ENCODE data around the gene SNX27. TPM values are rescaled to one million over a fixed set of nuclear protein-coding genes. Genes with fewer than 3 reads are reported as not detected.

SNX27 gene
- polyA plus RNA-seq, 3 donors, result 40.1 to 57.1 (median 47.6) TPM

GRCh38 chr1:151716771-151717631, 105.2 kb downstream of the SNX27 start, which contains the start of gene CELF3:
TSS of gene CELF3 (minus strand) at chr1:151716803. CDS start at chr1:151716020, 783 bp downstream.
- Histone ChIP-seq H2AFZ (ENCODE audit: insufficient read depth, low read depth, low read length, poor library complexity, severe bottlenecking) (no peak within 1 kb of the TSS), H3K4me2 (replicated peaks; ENCODE audit: extremely low read depth, low read length, poor library complexity, severe bottlenecking) (peak within 1 kb of the TSS; percentile 28), H3K9me3 (replicated peaks in 1 of 2; ENCODE audit: control insufficient read depth in 1 of 2, insufficient read depth in 1 of 2, low read length in 2 of 2) (no peaks in the 10 kb centered on the region), H3K27me3 (ENCODE audit: control insufficient read depth in 2 of 2, insufficient read depth in 2 of 2, low read length in 2 of 2) (peaks cover 42 to 71% of the 10 kb centered on the region in 2 donors), H3K9ac (ENCODE audit: insufficient read depth, low read length, poor library complexity, severe bottlenecking) (no peak within 1 kb of the TSS), H3K4me1 (ENCODE audit: control insufficient read depth in 1 of 2, insufficient read depth in 2 of 2, low read length in 2 of 2) (peaks cover 15 to 19% of the 10 kb centered on the region in 2 donors), H4K20me1 (ENCODE audit: insufficient read depth, low read length) (no peaks in the 10 kb centered on the region), H3K27ac (ENCODE audit: low read depth in 1 of 2, low read length in 2 of 2) (no peak within 1 kb of the TSS), H3K36me3 (replicated peaks in 1 of 2; ENCODE audit: control insufficient read depth in 1 of 2, insufficient read depth in 2 of 2, low read length in 2 of 2) (no peaks in the 10 kb centered on the region), H3K4me3 (replicated peaks in 1 of 3; ENCODE audit: low read depth in 2 of 3, low read length in 3 of 3) (no peak within 1 kb of the TSS), H3K79me2 (ENCODE audit: insufficient read depth, low read length) (no peaks in the 10 kb centered on the region)
- H3K4me3 Mint-ChIP-seq, result peak within 1 kb of the TSS in 1 of 2 donors; percentile 72
- H3K4me1 Mint-ChIP-seq, result peaks cover 26% of the 10 kb centered on the region
- intact Hi-C loops (cut with micrococcal nuclease), result no loop called here
- H3K27ac Mint-ChIP-seq, result peak within 1 kb of the TSS in 2 of 7 donors; percentile 15 to 56
- H3K27me3 Mint-ChIP-seq (ENCODE audit: low read depth in 3 of 3), result peaks cover 64 to 76% (median 75%) of the 10 kb centered on the region in 3 donors
- H3K36me3 Mint-ChIP-seq, result peaks cover 4 to 6% of the 10 kb centered on the region in 2 donors
- peaks cover 0 to 14% (median 4%) of the 10 kb centered on the region in 7 donors for H3K9me3 Mint-ChIP-seq
- no peak for TF ChIP-seq CTCF (IDR thresholded peaks at IDR 0.05)
- no peak for DNase-seq
- WGBS (ENCODE audit: insufficient coverage), result 12% methylated on average over 21 of the region's 27 CpGs

- Mint-ChIP-seq H3K4me1 (peaks cover 30% of the 10 kb centered on the region), H3K27me3 (ENCODE audit: low read depth in 3 of 3) (peaks cover 69 to 86% (median 85%) of the 10 kb centered on the region in 3 donors), H3K27ac (no peak overlapping the region), H3K4me3 (peak overlapping the region in 1 of 2 donors; percentile 9), H3K36me3 (peaks cover 4 to 6% of the 10 kb centered on the region in 2 donors), H3K9me3 (peaks cover 0 to 14% (median 4%) of the 10 kb centered on the region in 7 donors)
- no peak overlapping the region for H3K4me2 ChIP-seq (replicated peaks; ENCODE audit: extremely low read depth, low read length, poor library complexity, severe bottlenecking)
- no peaks in the 10 kb centered on the region for H3K9me3 ChIP-seq (replicated peaks in 1 of 2; ENCODE audit: control insufficient read depth in 1 of 2, insufficient read depth in 1 of 2, low read length in 2 of 2)
- H3K79me2 ChIP-seq (ENCODE audit: insufficient read depth, low read length), result no peaks in the 10 kb centered on the region
- peaks cover 18 to 22% of the 10 kb centered on the region in 2 donors for H3K4me1 ChIP-seq (ENCODE audit: control insufficient read depth in 1 of 2, insufficient read depth in 2 of 2, low read length in 2 of 2)
- H3K36me3 ChIP-seq (replicated peaks in 1 of 2; ENCODE audit: control insufficient read depth in 1 of 2, insufficient read depth in 2 of 2, low read length in 2 of 2), result no peaks in the 10 kb centered on the region
- H4K20me1 ChIP-seq (ENCODE audit: insufficient read depth, low read length), result no peaks in the 10 kb centered on the region
- H3K9ac ChIP-seq (ENCODE audit: insufficient read depth, low read length, poor library complexity, severe bottlenecking), result no peak overlapping the region
- no peak for DNase-seq
- 61% methylated on average over 3 of the region's 4 CpGs for WGBS (ENCODE audit: insufficient coverage)
- TF ChIP-seq CTCF (IDR thresholded peaks at IDR 0.05), result no peak
- H3K27me3 ChIP-seq (ENCODE audit: control insufficient read depth in 2 of 2, insufficient read depth in 2 of 2, low read length in 2 of 2), result peaks cover 50 to 81% of the 10 kb centered on the region in 2 donors
- no peak overlapping the region for H3K4me3 ChIP-seq (replicated peaks in 1 of 3; ENCODE audit: low read depth in 2 of 3, low read length in 3 of 3)
- intact Hi-C loops (cut with micrococcal nuclease), result no loop called here
- no peak overlapping the region for H3K27ac ChIP-seq (ENCODE audit: low read depth in 1 of 2, low read length in 2 of 2)
- no peak overlapping the region for H2AFZ ChIP-seq (ENCODE audit: insufficient read depth, low read depth, low read length, poor library complexity, severe bottlenecking)
Measured at GRCh38 chr1:151718011-151718431, 106.2 kb downstream of the SNX27 start.
